GM23338 (cell line): Measurements from ENCODE around the gene GJB4. TPM values are rescaled to one million over a fixed set of nuclear protein-coding genes. Genes with fewer than 3 reads are reported as not detected.

Experiments
- ATAC-seq: fragments of 200-7000 bp; cut with Tn5 transposase; 3 replicates; pipeline ENCODE4 v1.9.1; 2020
- DNase-seq: peaks from one replicate; pipeline ENCODE4 v3.0.0-alpha.2; 2015; ENCODE audit warnings: low spot score
- H2AFZ ChIP-seq: fragments of 200-600 bp; sonication (generic); 2 replicates; pipeline ENCODE4 v1.8.0; 2016; ENCODE audit warnings: antibody characterized with exemption, mild to moderate bottlenecking, moderate library complexity
- H3F3A ChIP-seq: fragments of 200-600 bp; sonication (generic); replicated peaks from 2 replicates; pipeline ENCODE4 v1.8.0; 2017; ENCODE audit warnings: antibody characterized with exemption, mixed run types, low read depth
- H3K27ac ChIP-seq: fragments of 200-600 bp; sonication (generic); 2 replicates; pipeline ENCODE4 v1.6.1; 2016; ENCODE audit warnings: low read depth
- H3K27me3 ChIP-seq: fragments of 200-600 bp; sonication (generic); 2 replicates; pipeline ENCODE4 v1.8.0; 2016; ENCODE audit warnings: mild to moderate bottlenecking, mixed run types, moderate library complexity; ENCODE audit not compliant: insufficient read depth
- H3K36me3 ChIP-seq: fragments of 200-600 bp; sonication (generic); 2 replicates; pipeline ENCODE4 v1.8.0; 2016; ENCODE audit warnings: mild to moderate bottlenecking; ENCODE audit not compliant: insufficient read depth
- H3K4me1 ChIP-seq: fragments of 200-600 bp; sonication (generic); 2 replicates; pipeline ENCODE4 v1.8.0; 2016; ENCODE audit warnings: mild to moderate bottlenecking, moderate library complexity; ENCODE audit not compliant: insufficient read depth
- H3K4me2 ChIP-seq: fragments of 200-600 bp; sonication (generic); 2 replicates; pipeline ENCODE4 v1.7.1; 2017; ENCODE audit warnings: mixed run types
- H3K4me3 ChIP-seq: fragments of 200-600 bp; sonication (generic); 2 replicates; pipeline ENCODE4 v1.6.1; 2016; ENCODE audit warnings: mixed run types
- H3K79me2 ChIP-seq: fragments of 200-600 bp; sonication (generic); replicated peaks from 2 replicates; pipeline ENCODE4 v1.8.0; 2017; ENCODE audit warnings: mild to moderate bottlenecking; ENCODE audit not compliant: insufficient read depth
- H3K9me2 ChIP-seq: fragments of 200-600 bp; sonication (generic); 2 replicates; pipeline ENCODE4 v1.8.0; 2017; ENCODE audit not compliant: insufficient read depth
- H4K20me1 ChIP-seq: fragments of 200-600 bp; sonication (generic); replicated peaks from 2 replicates; pipeline ENCODE4 v1.8.0; 2017; ENCODE audit warnings: mild to moderate bottlenecking; ENCODE audit not compliant: insufficient read depth
- H3K27ac Mint-ChIP-seq: 2 replicates; pipeline ENCODE4 v1.8.0; 2020; ENCODE audit warnings: inconsistent platforms, mild to moderate bottlenecking, moderate library complexity, mixed read lengths
- H3K27me3 Mint-ChIP-seq: 3 replicates; pipeline ENCODE4 v1.8.0; 2022; ENCODE audit warnings: low read depth, mild to moderate bottlenecking, moderate library complexity, mixed read lengths, inconsistent platforms; ENCODE audit not compliant: insufficient read depth, poor library complexity
- H3K36me3 Mint-ChIP-seq: 3 replicates; pipeline ENCODE4 v1.8.0; 2021; ENCODE audit warnings: low read depth, mild to moderate bottlenecking, inconsistent platforms, moderate library complexity, mixed read lengths
- H3K4me1 Mint-ChIP-seq: 3 replicates; pipeline ENCODE4 v1.8.0; 2020; ENCODE audit warnings: mild to moderate bottlenecking, inconsistent platforms, mixed read lengths
- H3K4me3 Mint-ChIP-seq: 3 replicates; pipeline ENCODE4 v1.8.0; 2021; ENCODE audit warnings: moderate library complexity, mild to moderate bottlenecking, inconsistent platforms, mixed read lengths
- H3K9me3 Mint-ChIP-seq: 3 replicates; pipeline ENCODE4 v1.8.0; 2020; ENCODE audit warnings: moderate library complexity, mild to moderate bottlenecking, inconsistent platforms, mixed read lengths
- CREB1 ChIP-seq: fragments of 250-450 bp; sonication (Bioruptor Pico); IDR thresholded peaks from 2 replicates; pipeline ENCODE4 v1.5.0; 2020; ENCODE audit warnings: low read depth, mild to moderate bottlenecking, moderate library complexity
- CTCF ChIP-seq, 2 experiments: fragments of 200-600 bp in 1 of 2; sonication (generic) in 1 of 2; conservative IDR thresholded peaks; 2 replicates each; pipeline versions ENCODE4 v1.5.1 to v1.6.1; 2016 to 2017; ENCODE audit warnings: antibody characterized with exemption in 2 of 2, low read depth in 2 of 2, mild to moderate bottlenecking in 2 of 2, moderate library complexity in 1 of 2
- ETS1 ChIP-seq: IDR thresholded peaks from 2 replicates; pipeline ENCODE4 v1.6.1; 2016; ENCODE audit warnings: antibody characterized with exemption
- EZH2 ChIP-seq: fragments of 200-600 bp; sonication (generic); IDR thresholded peaks from one replicate; pipeline ENCODE4 v1.8.0; 2017; ENCODE audit warnings: antibody characterized with exemption, mild to moderate bottlenecking, low read depth; ENCODE audit not compliant: unreplicated experiment
- EZH2phosphoT487 ChIP-seq: fragments of 200-600 bp; sonication (generic); IDR thresholded peaks from one replicate; pipeline ENCODE4 v1.8.1; 2018; ENCODE audit warnings: antibody characterized with exemption; ENCODE audit not compliant: unreplicated experiment
- JUNB ChIP-seq: IDR thresholded peaks from one replicate; pipeline ENCODE4 v1.6.1; 2016; ENCODE audit warnings: antibody characterized with exemption; ENCODE audit not compliant: unreplicated experiment
- NANOG ChIP-seq: IDR thresholded peaks from 2 replicates; pipeline ENCODE4 v1.6.1; 2016; ENCODE audit warnings: antibody characterized with exemption, borderline replicate concordance
- POLR2AphosphoS5 ChIP-seq: IDR thresholded peaks from 2 replicates; pipeline ENCODE4 v1.6.1; 2016; ENCODE audit warnings: antibody characterized with exemption, low read depth
- REST ChIP-seq: IDR thresholded peaks from one replicate; pipeline ENCODE4 v1.6.1; 2018; ENCODE audit warnings: antibody characterized with exemption; ENCODE audit not compliant: unreplicated experiment
- STAT1 ChIP-seq: IDR thresholded peaks from one replicate; pipeline ENCODE4 v1.6.1; 2016; ENCODE audit warnings: antibody characterized with exemption; ENCODE audit not compliant: unreplicated experiment
- ZNF114 ChIP-seq: fragments of 250-450 bp; sonication (Bioruptor Pico); IDR thresholded peaks from 2 replicates; pipeline ENCODE4 v1.5.0; 2020; ENCODE audit warnings: mild to moderate bottlenecking, moderate library complexity
- ZNF331 ChIP-seq: fragments of 250-450 bp; sonication (Bioruptor Pico); IDR thresholded peaks from 2 replicates; pipeline ENCODE4 v1.5.0; 2020; ENCODE audit warnings: low read depth, mild to moderate bottlenecking, moderate library complexity
- ZNF462 ChIP-seq: fragments of 250-450 bp; sonication (Bioruptor Pico); IDR thresholded peaks from 2 replicates; pipeline ENCODE4 v1.5.0; 2020; ENCODE audit warnings: mild to moderate bottlenecking, moderate library complexity
- polyA plus RNA-seq: library from polyadenylated mRNA; unstranded; fragments of >200 nt; fragmentation: Nextera tagmentation; extraction: Ambion mirVana; gene quantifications from 2 replicates; pipeline ENCODE4 v1.2.1, GENCODE V29; 2016
- total RNA-seq: library from RNA; depleted of rRNA; stranded (reverse); fragments of >200 nt; shearing (Covaris generic); gene quantifications from 2 replicates; pipeline ENCODE4 v1.2.3, GENCODE V29; 2014

Gene GJB4
- total and polyA plus RNA-seq, 2 experiments from 2014 or later, result 0.07 TPM; not detected in 1

GRCh38 chr1:34768856-34769255 lies 9.3 kb downstream of the GJB4 start:
- H3K79me2 ChIP-seq, result no peaks in the 10 kb centered on the region
- H2AFZ ChIP-seq, result no peak overlapping the region
- H3K27me3 ChIP-seq, result no peaks in the 10 kb centered on the region
- Mint-ChIP-seq H3K9me3 (no peaks in the 10 kb centered on the region; the same call in 2 of the 3 replicates), H3K27me3 (no peaks in the 10 kb centered on the region), H3K27ac (no peak overlapping the region), H3K36me3 (no peaks in the 10 kb centered on the region), H3K4me3 (no peak overlapping the region), H3K4me1 (peaks cover 2% of the 10 kb centered on the region; the same call in 1 of the 3 replicates)
- H3K4me3 ChIP-seq, result no peak overlapping the region
- H3K27ac ChIP-seq, result no peak overlapping the region
- H3K4me1 ChIP-seq, result peaks cover 3% of the 10 kb centered on the region; the same call in 1 of the 2 replicates
- TF ChIP-seq CTCF (conservative IDR thresholded peaks at IDR 0.05; ENCODE audit: low read depth in 2 of 2), result no peak
- no peak for TF ChIP-seq ZNF331 (CRISPR knock-in tag)
- no peak for TF ChIP-seq EZH2
- TF ChIP-seq ETS1, result no peak
- no peak for TF ChIP-seq JUNB
- no peak for TF ChIP-seq STAT1
- no peak for TF ChIP-seq NANOG
- no peak for TF ChIP-seq CREB1
- TF ChIP-seq REST, result no peak
- no peak for TF ChIP-seq ZNF462 (CRISPR knock-in tag)
- TF ChIP-seq ZNF114 (CRISPR knock-in tag), result no peak
- TF ChIP-seq EZH2phosphoT487, result no peak
- no peak for TF ChIP-seq POLR2AphosphoS5
- H3K9me2 ChIP-seq, result peaks cover 15% of the 10 kb centered on the region
- H4K20me1 ChIP-seq, result no peaks in the 10 kb centered on the region
- no peak for DNase-seq
- H3F3A ChIP-seq, result no peaks in the 10 kb centered on the region
- no peaks in the 10 kb centered on the region for H3K36me3 ChIP-seq
- no peak for ATAC-seq
- H3K4me2 ChIP-seq, result no peak overlapping the region
